A204.1 (cell line): Measurements from ENCODE around the gene PGAP6.
A peak's percentile ranks its signal among the peaks of the same experiment; 100 is the strongest.
"Not testable (repeated sequence)": the region's sequence is repeated elsewhere in the genome, so short reads cannot be mapped to it uniquely, and the experiment has no call there.

Source experiments
- FAIRE-seq: peaks from 2 replicates; lab custom pipeline; 2012; peaks lifted over from hg19 to GRCh38; lab: Jason Lieb, UNC

Gene PGAP6

DNA sequence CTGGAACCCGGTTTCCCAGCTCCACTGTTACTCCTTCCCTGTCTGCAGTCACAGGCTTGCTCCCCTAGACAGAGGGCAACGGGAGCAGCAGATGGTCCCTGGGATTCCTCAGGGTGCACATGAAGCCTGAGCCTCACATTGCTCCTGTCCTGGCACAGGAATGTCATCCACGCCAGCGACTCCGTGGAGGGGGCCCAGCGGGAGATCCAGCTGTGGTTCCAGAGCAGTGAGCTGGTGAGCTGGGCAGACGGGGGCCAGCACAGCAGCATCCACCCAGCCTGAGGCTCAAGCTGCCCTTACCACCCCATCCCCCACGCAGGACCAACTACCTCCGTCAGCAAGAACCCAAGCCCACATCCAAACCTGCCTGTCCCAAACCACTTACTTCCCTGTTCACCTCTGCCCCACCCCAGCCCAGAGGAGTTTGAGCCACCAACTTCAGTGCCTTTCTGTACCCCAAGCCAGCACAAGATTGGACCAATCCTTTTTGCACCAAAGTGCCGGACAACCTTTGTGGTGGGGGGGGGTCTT lies 18.3 kb upstream of the PGAP6 start:
- no peak for FAIRE-seq

DNA sequence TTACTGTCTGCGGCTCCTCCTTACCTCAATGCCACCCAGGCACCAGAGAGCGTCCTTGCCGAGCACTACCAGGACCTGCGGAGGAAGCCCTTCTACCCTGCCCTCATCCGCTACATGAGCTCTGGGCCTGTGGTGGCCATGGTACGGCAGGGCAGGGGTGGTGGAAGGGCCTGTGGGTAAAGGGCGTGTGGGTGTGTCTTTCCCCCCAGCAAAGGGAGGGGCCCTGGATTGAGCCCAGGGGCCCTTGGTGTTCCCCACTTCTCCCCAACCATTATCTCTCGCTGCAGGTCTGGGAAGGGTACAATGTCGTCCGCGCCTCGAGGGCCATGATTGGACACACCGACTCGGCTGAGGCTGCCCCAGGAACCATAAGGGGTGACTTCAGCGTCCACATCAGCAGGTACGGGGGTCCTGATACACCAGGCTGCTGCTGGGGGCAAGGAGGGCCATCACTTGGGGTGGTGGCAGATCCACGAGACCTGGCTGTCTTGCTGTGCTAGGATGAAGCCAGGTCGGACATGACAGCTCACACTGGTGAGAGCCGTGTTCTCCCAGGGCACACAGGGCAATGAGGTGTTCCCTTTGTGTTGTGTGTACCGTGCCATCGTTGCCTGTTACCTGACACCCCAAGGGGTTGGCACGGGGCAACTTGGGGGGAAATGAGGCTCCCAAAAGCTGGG lies 17.7 kb upstream of the PGAP6 start:
- FAIRE-seq: no peak

DNA sequence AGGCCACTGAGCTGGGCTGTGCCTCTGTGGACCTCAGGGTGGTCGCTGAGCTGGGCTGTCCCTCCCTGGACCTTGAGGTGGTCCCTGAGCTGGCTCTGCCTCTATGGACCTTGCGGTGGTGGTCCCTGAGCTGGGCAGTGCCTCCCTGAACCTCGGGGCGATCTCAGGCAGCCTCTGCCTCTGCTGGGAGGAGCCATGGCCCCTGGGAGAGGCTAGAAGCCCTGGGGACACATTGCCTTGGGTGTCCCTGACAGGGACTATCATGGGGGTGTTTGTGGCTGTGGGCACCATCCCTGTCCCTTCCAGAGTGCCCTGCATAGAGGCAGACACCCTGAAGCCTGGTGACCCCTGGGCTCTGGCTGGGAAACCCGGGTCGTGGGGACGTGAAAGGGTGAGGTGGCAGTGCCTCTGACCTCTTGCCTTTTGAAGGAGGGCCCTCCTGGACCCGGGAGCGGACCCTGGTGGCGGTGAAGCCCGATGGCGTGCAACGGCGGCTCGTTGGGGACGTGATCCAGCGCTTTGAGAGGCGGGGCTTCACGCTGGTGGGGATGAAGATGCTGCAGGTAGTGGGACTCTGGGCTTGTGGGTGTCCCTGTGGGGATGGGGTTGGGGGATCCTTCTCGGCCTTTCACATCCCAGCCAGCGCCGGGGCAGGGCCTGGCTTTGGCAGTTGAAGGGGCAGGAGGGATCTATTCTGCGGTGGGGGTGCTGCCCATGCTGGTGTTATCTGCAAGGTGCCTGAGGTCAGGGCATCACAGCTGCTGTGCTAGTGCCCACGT lies 17.0 kb upstream of the PGAP6 start:
- no peak for FAIRE-seq

DNA sequence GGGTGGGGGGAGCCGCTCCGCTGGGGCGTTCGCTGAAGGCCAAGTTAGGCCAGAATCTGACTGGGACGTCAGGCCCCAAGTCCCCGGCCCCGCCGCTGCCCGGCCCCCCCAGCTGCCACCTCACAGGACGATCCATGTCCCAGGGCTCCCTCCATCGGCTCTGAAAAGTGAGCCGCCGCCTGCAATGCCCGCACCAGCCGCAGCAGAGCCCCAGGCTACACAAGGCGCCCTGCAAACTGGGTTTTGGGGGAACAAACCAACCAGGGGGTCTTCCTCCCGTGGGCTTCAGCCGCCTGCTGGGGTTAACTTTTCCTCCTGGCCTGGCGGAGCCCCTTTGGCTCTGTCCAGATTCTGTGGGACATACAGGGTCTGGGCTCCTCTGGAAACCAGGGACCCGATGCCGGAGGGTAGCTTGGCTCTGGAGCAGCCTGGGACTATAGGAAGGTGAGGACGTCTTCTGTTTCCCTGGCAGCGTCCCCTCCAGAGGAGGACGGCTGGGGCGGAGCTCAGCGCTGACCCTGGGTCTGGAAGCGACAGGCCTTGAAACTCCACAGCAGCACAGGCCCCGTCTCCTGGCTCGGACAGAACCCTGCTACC lies 16.1 kb upstream of the PGAP6 start:
- FAIRE-seq: no peak

DNA sequence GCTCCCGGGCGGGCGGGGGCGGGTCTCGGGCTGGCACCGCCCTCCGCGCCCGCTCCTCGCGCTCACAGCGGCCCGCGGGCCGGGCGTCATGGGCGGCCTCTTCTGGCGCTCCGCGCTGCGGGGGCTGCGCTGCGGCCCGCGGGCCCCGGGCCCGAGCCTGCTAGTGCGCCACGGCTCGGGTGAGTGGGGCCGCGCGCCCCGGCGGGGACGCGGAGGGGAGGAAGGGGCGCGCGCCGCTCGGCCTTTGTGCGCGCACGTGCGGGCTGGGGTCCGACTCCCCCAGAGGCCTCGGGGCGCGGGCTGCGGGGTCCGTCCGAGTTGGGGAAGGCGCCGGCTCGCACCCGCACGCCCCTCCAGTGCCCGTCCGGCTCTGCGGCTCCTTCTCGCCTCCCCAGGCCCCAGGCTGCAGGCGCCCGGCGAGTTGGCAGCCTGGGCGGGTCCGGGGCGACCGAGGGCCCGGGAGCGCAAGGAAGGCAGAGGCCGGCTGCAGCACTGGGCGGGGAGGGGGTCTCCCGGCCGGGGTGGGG lies 15.4 kb upstream of the PGAP6 start, which contains the start of gene NME4:
NME4 (plus strand) TSS at position 65 of the 527 bp plus-strand sequence; CDS start at position 89, 24 bp downstream.
- no peak for FAIRE-seq

DNA sequence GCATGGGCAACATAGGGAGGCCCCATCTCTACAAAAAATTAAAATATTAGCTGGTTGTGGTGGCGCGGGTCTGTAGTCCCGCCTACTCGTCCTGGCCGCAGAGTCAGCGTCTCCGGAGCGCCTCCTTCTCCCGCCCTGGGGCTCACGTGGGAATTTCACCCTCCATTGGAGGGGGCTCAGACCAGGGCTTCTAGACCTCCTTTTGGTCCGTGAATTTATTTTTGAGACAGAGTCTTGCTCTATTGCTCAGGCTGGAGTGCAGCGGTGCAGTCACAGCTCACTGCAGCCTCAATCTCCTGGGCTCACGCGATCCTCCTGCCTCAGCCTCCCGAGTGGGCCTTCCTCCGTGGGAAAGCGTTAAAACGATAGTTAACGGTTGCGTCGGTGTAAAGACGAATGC lies 14.8 kb upstream of the PGAP6 start:
- FAIRE-seq: no peak

DNA sequence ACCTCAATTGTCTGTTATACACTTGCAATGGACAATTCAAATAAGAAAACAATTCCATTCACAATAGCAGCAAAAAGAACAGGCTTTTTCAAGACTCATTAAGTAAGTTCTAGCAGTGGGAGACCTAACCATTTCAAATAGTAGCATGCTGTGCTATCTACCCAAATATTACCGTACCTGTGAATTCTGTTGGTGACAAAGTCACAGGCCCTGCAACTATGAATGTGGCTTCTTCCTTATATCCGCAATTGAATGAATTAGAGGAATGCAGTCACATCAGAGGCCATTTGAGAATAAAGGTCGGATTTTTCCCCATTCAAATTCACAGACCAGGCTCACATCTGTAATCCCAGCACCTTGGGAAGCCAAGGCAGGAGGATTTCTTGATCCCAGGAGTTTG lies 14.4 kb upstream of the PGAP6 start:
- no peak for FAIRE-seq

DNA sequence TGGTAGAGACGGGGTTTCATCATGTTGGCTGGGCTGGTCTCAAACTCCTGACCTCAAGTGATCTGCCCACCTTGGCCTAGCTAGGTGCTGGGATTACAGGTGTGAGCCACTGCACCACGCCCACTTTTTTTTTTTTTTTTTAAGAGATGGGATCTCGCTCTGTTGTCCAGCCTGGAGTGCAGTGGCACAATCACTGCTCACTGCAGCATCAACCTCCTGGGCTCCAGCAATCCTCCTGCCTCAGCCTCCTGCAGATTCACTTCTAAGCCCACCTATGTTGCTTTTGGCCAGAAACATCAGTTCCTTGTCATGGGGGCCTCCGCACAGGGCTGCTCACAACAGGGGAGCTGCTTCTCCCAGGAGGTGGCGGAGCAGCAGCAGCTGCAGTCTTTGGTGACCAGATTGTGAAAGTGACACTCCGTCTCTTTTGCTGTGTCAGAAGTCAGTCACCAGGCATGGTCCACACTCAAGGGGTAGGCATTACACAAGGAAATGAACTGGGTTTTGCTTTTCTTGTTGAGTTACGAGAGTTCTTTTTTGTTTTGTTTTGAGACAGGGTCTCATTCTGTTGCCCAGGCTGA lies 10.8 kb upstream of the PGAP6 start:
- FAIRE-seq: no peak

DNA sequence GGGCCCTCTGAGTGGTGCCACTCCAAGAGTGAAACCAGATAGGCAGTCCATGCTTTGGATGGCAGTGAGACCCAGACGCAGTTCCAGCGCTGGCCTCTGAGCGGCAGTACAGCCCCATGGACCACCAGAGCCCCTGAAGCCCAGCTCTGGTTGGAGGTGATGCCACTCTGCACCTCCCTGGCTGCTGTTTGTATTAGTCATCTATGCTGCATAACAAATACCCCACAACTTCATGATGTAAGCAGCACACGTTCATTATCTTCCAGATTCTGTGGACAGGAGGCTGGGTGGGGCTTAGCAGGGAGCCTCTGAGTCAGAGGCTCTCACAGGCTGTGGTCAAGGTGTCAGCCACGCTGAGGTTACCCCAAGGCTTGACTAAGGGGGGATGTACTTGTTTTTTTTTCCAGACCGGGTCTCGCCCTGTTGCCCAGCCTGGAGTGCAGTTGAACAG lies 10.1 kb upstream of the PGAP6 start:
- FAIRE-seq: no peak

DNA sequence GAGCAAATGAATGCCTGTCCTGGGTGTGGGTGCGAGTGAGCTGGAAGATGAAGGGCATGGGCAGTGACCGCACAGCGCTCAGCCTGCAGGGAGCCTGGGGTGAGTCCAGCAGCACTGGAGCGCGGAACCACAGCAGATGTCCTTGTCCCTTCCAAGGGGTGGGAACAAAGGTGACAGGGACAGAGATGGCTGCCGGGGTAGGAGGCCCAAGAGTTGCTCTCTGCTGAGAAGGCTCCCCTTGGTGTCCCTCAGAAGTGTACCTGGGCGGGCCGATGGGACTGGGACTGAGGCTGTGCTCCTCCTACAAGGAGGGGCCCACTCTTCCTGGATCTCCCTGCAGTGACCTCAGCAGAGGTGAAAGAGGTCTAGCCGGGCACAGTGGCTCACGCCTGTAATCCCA lies 7.6 kb upstream of the PGAP6 start:
- no peak for FAIRE-seq

DNA sequence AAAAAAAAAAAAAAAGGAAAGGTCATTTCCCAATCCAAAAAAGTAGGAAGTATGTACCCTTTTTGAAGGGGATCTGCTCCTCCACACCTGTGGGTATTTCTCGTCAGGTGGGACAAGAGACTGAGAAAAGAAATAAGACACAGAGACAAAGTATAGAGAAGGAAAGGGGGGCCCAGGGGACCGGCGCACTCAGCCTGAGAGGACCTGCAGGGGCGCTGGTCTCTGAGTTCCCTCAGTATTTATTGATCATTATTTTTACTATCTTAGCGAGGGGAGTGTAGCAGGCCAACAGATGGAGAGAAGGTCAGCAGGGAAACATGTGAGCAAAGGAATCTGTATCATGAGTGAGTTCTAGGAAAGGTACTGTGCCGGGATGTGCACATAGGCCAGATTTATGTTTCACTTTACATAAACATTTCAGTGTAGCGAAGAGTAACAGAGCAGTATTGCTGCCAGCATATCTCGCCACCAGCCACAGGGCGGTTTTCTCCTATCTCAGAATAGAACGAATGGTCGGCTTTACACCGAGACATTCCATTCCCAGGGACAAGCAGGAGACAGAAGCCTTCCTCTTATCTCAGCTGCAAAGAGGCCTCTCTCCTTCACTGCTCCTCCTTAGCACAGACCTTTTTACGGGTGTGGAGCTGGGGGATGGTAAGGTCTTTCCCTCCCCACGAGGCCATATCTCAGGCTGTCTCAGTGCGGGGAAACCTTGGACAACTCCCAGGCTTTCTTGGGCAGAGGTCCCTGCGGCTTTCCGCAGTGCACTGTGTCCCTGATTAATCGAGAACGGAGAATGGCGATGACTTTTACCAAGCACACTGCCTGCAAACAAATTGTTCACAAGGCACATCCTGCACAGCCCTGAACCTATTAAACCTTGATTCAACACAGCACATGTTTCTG lies 6.2 kb upstream of the PGAP6 start:
- not testable (repeated sequence) for FAIRE-seq

DNA sequence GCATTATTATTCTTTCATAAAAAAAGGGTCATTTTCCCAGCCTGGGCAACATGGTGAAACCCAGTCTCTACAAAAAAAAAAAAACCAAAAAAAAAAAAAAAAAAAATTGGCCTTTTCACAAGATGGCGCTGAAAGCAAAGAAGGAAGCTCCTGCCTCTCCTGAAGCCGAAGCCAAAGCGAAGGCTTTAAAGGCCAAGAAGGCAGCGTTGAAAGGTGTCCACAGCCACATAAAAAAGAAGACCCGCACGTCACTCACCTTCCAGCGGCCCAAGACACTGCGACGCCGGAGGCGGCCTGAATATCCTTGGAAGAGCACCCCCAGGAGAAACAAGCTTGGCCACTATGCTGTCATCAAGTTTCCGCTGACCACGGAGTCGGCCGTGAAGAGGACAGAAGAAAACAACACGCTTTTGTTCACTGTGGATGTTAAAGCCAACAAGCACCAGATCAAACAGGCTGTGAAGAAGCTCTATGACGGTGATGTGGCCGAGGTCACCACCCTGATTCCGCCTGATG lies 4.9 kb upstream of the PGAP6 start:
- FAIRE-seq: peak; percentile 23

DNA sequence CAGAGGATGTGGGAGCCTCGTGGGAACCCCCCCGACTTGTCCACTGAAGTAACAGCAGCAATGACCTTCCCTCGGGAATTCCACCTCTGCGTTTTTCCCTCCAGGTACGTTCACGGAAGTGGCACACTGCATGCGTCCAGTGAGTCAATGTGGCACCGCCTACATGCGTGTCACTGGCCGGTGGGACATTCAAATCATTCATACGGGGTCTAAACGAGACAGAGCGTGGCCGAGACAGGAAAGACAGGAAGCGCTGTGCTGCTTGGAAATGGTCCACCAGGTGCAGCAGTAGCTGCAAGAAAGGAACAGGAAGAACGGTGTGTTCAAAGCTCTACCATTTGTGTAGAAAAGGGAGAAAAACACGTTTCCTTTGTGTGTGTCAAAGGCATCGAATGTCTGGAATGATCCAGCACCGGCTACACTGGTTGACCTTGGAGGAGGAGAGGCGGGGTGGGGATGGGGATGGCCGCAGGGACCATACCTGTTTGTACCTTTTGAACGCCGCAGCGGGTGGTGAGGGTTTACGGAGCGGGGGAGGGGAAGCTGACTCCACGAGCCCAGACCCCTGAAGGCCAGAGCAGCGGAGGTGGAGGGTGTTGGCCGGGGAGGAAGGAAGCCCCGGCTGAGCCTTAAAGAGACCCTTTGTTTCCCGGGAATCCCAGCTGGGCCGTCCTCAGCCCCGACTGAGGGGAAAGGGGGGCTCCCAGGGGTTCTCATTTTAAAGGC lies 1.7 kb upstream of the PGAP6 start:
- FAIRE-seq: no peak

DNA sequence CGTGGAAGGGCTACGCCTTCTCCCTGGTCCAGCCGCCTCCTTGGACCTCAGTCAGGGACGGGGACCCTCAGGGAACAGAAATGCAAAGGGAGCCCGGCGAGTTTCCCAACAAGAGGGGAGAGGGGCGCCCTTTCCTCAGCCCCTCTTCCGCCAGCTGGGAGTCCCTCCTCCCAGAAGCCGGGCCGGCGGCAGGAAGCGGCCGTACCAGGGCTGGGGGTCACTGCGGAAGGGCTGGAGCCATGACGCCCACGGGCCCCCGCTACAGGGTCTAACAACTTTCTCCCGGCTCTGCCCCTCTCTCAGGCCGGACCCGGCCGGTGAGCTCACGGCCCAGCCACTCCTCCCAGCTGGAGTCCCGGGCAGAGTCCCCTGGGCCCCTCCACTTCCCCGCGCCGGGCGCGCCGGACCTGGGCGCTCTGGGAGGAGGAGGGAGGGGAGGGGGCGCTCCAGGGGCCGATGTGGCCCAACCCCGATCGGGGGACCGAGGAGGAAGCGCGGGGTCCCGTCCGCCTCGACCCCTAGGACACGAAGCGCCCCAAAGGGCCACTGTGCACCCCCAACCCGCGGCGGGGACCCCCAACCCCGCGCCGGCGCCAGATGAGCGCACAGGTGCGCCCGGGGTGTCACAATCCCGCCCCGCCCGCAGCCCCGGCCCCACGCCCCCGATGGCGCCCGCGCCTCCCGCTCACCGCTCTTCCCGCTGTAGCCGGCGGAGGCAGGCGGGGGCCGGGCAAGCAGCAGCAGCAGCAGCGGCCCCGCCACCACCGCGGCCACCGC lies 578 bp downstream of the PGAP6 start:
- no peak for FAIRE-seq

DNA sequence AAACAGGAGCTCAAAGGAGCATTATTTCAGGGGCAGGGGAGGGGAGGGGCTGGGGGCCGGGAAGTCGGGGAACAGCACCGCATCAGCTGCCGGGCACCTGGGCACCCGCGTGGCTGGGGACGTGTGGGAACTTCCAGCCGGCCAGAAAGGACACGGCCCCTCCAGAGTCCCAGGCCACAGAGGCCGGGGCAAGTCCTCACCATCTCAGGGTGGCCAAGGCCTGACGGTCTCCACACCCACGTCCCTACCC lies 1.1 kb downstream of the PGAP6 start:
- no peak for FAIRE-seq

DNA sequence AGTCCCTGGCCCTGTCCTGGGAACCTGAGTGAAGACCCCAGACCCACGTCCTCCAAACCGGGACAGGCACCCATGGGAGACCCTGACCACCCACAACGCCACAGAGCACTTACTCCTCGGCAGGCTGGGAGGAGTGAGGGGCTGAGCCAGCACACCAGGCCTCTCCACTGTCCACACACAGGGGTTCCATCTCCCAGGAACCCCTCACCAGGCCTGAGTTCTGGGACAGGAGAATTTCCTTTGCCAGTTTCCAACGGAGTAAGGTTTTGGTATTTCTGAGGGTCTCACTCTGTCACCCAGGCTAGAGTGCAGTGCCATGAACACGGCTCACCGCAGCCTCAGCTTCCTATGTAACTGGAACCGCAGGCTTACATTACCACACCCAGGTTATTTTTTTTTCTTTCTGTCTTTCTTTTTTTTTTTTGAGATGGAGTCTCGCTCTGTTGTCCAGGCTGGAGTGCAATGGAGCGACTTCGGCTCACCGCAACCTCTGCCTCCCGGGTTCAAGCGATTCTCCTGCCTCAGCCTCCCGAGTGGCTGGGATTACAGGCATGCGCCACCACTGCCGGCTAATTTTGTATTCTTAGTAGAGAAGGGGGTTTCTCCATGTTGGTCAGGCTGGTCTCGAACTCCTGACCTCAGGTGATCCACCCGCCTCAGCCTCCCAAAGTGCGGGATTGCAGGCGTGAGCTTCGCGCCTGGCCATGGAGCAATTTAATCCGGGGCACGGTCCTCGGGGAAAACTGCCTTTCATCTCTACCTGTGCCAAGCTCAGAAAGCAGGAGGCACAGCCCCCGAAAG lies 1.6 kb downstream of the PGAP6 start:
- no peak for FAIRE-seq

DNA sequence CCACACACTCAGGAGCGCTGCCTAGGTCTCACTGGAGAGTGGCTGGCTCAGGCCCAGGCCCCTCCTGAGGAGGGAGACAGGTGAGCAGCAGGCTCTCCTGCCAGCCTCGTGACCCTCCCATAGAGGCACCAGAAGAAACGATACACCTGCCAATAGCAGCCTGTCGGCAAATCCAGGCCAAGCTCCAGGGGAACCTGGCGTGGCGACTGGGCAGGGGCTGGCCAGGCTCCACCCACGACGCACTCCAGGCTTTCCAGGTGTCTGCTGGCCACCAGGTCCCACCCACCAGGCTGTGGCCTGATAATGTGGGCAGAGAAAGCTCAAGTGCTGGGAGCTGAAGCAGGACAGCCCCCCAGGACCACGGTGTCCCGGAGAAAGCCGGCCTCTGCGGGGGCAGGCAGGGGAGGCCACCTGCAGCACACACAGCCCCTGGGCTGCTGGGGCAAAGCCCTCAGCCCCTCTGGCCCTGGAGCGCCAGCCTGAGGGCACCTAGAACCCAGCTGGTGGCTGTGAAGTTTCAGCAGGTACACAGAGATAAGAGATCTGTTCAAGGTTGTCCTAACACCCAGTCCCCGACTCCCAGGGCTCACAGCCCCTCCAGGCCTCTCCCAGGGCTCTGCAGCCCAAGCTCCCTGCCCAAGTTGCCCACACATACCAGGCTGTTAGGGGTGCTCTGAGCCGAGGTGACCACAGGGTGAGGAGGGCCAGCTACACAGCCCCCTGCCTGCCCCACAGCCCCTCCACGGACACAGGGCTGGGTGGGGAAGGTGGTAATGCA lies 2.4 kb downstream of the PGAP6 start:
- FAIRE-seq: no peak

DNA sequence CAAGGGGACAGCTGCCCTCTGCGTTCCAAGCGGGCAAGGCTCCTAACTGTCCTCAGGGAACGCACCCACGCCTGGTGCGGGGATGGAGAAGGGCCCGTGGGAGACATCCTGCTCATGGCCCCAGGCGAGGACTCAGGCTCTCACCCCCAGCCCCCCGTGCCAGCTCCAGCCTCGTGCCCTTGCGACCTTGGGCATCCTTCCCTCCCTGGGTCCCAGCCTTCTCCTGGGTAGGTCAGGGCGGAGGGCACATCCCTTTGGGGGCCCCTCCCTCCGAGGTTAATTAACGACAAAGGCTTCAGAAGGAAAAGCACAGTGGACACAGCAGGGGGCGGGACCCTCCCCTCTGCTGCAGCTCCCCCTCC lies 3.0 kb downstream of the PGAP6 start:
- no peak for FAIRE-seq
